Measurements from ENCODE around the gene NT5C1A.

DNA sequence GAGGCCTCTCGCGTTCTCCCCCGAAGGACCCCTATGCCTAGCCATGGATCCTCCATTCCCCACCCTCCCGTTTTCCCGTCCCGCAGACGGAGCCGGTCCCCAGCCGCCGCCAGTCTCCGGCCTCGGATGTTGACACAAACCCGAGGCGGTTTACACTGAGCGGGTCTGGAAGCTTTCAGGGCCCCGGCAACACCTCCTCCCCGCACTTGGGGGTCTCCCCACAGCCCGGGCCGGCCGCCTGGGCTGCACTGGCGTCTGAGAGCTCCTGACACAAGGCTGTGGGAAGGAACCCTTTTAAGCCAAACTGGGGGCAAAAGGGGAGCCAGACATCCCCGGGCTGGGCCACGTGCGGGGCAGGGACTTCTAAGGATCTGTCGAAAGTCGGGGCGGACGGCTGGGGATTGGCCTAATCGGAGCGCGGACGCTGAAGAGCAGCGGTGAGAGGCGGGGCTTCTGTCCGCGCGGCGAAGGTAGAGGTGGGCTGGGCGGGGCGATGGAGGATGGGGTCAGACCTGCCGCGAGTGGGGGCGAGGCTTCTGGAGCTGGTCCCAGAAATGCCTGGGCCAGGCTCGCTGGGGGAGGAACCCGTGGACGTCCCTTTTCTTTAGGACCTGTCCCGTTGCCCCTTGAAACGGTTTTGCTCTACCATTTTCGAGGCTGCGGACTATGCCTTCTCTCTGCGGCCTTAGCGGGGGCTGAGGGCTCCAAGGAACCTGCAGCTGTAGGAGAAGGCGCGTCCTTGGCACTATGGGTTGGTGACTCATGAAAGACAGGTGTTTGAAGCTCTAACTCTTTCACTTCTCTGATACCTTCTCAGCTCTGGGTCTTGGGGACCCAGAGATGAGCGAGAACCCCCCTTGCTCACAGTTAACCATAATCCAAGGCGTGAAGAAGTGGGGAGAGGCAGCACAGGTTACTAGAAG, 20.5 kb upstream of the NT5C1A start:
- TF ChIP-seq, protein P1, sequence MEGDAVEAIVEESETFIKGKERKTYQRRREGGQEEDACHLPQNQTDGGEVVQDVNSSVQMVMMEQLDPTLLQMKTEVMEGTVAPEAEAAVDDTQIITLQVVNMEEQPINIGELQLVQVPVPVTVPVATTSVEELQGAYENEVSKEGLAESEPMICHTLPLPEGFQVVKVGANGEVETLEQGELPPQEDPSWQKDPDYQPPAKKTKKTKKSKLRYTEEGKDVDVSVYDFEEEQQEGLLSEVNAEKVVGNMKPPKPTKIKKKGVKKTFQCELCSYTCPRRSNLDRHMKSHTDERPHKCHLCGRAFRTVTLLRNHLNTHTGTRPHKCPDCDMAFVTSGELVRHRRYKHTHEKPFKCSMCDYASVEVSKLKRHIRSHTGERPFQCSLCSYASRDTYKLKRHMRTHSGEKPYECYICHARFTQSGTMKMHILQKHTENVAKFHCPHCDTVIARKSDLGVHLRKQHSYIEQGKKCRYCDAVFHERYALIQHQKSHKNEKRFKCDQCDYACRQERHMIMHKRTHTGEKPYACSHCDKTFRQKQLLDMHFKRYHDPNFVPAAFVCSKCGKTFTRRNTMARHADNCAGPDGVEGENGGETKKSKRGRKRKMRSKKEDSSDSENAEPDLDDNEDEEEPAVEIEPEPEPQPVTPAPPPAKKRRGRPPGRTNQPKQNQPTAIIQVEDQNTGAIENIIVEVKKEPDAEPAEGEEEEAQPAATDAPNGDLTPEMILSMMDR (IDR thresholded peaks at IDR 0.05): no peak
- no peak for TF ChIP-seq EZH2 (IDR thresholded peaks at IDR 0.05; ENCODE audit: borderline replicate concordance, insufficient read depth, low read depth, low read length, poor library complexity, severe bottlenecking)
